ENCODE data around the gene HTR6.
"Not testable (repeated sequence)": the region's sequence is repeated elsewhere in the genome, so short reads cannot be mapped to it uniquely, and the experiment has no call there.

GRCh38 chr1:19630192-19630591 is 34.5 kb upstream of the HTR6 start:
- TF ChIP-seq FOXM1 (IDR thresholded peaks at IDR 0.05; ENCODE audit: borderline replicate concordance); HDGF (IDR thresholded peaks at IDR 0.05; ENCODE audit: borderline replicate concordance); FOXA1 (IDR thresholded peaks at IDR 0.05); FOXK2 (IDR thresholded peaks at IDR 0.05); BHLHE40 (IDR thresholded peaks at IDR 0.05; ENCODE audit: borderline replicate concordance): not testable (repeated sequence)
